Measurements from ENCODE around the gene MLLT10.
A peak's percentile ranks its signal among the peaks of the same experiment; 100 is the strongest.

MLLT10 gene

DNA sequence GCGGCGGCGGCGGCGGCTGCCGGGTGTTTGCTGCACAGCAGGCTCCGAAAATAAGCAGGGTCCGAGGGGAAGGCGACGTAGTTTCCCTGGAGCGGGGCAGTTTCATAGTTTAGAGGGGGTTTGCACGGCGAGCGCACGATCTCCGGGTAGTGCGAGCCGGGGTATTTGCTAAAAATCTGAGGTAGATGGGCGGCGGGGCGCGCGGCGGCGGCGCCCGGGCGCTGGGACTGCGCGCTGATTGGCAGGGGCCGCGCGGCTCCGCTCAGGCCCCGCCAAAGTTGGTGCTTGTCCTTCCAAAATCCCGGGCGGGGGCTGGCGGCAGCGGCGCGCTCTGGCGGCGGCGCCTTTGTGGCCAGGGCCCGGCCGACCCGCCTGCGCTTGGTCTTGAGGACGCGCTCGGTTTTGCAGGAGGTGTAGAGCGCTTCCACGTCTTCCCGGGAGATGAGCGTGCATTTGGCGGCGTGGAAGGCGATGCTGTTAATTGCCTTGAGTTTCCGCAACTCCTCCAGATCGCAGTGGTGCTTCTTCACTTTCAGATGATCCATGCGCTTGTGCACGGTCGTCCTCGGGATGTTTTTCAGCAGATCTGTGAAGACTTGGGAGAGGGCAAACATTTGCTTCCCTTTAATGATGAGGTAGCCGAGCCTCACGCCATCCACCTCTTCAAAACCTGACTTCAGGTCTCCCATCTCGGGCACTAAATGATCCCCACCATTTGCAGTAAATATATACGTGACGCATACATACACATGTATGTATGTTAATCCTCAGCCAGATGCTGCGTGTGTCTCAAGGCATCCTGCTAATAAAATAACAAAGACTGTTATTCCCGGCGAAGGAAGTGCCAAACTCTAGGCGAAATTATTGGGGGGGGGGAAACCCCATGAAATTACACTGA lies 16.6 kb upstream of the MLLT10 start:
- DNase-seq: no peak

GRCh38 chr10:21518149-21518640 lies 15.8 kb upstream of the MLLT10 start:
- DNase-seq: no peak

- no peak for DNase-seq
Measured at GRCh38 chr10:21518641-21519396, 15.2 kb upstream of the MLLT10 start.

GRCh38 chr10:21519397-21519933 lies 14.6 kb upstream of the MLLT10 start:
- no peak for DNase-seq

DNA sequence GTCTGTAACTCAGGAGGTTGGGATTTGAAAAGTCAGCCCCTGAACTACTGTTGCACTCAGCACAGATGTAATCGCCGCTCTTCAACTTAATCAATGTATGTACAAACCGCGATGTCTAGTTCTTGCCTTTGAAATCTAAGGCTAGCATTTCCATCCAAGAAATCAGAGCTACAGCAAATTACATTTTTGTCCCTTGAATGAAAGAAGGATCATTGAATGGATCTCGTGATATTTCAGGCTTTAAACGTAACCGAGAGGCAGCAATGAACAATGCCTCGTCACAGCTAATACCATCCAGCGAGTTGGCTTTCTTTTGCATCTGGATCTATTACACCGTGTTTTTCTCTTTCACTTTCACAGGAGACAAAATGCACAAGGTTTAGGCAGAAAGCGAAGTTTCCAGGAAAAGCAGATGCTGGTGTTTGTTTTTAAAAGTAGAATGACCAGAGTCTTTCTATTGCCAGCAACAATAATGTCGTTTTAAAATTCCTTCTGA lies 14.0 kb upstream of the MLLT10 start:
- no peak for DNase-seq

DNA sequence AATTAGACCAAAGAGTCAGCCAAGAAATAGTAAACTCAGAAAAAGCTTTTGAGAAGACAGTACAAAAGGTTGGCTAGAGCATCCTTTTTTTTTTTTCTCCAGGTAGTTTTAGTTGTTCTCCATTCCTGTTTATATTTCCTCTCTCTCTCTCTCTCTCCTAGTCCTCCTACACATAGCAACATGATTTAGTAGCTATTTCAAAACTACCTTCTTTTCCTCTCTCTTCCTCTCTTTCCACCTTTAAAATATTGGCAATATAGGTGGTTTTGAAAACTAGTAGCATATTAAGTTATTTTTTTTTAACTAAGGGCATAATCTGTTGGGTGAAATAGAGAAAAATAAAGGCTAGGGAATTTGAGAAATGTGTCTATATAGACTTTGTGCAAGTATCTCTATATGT lies 13.5 kb upstream of the MLLT10 start:
- DNase-seq: no peak

DNA sequence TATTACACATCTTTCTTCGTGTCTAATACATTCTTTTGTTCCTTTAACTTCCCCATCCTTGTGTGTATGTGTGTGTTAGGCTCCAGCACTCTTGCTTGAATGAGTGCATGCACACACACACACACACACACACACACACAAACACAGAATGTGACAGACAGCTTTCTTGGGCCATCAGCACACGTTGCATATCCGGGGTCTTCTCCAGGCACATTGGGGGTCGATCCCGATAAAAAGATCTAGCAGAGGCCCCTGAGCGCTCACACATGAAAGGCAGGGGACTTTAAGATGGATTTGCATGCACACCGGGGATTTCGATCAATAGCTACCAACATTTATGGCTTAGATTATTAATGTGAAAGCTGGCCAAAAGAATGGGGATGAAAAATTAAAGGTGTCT lies 13.1 kb upstream of the MLLT10 start:
- no peak for DNase-seq

DNA sequence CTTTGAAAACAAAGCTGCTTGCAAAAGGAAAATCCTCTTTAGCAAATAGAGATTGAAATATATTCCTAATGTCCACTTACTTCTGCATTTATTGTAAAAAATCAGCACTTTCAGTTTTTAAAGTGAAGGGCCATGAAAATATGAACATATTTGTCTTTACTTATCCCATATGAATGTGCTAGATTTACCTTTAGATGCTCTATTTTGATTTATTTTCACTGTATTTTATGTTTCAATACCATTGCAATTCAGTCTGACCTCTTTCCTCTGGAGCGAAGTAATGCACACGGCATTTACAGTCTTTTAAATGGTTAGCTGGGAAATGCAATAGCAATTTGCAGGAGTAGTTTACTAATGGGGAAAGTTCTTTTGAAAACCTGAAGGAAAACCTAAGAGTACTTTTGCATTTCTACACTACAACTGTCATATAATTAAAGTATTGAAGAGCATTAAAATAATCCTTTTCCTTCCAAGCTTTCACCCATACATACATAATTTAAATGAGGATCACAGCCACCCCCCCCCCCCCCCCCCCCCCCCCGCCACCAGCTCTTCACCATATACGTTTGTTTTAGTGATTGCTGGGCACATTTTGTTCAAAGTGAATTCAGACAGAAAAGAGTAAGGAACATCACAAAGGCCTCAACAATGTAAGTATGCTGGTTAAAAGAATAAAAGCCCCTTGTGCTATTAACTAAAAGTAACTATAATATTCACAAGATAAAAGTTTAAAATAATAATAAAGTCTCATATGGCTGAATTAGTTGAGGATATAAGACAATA lies 12.1 kb upstream of the MLLT10 start:
- DNase-seq: no peak

GRCh38 chr10:21522631-21523406 lies 11.2 kb upstream of the MLLT10 start:
- no peak for DNase-seq

DNA sequence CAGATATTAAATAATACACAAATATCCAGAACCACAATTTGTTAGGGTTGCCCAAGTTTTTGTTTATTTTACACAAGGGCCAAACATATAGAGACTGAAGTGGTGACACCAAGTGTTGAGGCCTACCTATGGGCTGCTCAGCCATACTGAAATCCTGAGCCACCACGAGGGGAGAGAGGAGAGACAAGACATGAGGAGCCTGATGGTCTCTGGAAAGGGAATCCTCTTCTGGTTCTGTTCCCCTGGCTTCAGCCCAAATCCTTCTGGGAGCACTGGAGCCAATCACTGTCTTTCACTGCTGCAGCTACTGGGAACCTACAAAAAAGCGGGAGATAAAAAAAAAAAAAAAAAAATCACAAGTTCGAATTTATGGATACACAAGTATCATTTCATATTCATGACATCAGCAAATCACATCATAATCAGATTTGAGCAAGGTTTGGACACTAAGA lies 10.4 kb upstream of the MLLT10 start:
- no peak for DNase-seq

DNA sequence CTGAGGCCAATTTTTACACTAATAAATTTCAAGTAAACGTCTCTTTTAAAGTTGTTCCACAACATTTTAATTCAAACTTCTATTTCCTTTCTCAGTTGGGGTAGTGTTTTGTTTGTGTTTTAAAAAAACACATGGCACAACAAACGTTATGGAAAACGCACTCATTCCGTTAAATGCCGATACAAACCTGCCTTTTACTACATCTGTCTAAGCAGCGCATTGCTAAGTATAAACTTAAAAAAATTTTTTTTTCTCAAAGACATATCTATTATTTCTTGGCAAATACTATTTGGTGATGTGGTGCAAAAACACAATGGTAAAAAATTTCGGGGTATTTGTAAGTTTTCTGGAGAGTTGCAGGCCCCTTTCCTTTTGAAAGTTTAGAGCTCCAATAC lies 9.9 kb upstream of the MLLT10 start:
- no peak for DNase-seq

DNA sequence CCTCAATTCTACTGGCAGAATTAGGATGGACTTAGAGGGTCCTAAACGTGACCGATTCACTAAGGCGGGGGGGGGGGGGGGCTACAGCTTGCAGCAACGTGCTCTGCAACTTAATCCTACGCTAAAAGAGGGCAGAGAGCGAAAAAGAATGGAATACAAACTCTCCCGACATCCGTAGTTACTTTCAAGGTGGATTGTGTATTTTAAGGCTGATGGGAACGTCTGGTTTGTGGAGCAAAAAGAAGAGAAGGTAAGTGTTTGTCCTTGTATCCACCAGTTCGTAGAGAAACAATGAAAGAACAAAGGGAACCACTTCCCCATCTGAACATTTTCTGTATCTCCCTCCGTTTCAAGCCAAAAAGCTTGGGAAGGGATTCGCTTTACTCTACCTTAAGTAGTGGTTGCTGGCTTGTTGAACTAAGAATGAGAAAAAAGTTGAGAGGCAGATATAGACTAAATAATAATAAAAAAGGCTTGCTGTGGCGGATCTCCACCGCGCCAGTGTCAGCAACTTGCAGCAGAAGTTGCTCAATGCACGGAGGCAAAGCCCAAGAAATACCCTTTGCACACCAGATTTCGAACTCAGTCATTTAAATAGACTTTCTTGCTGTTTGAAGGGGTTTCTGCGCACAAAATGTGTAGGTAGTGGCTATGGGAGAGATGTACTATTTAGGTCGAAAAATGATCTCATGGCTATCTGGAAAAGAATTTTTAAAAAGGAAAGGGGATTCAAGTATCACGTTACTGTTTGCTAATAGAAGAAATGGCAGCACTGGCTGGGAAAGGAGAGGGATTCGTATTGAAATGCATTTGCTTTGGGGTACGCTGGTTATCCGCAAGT lies 9.3 kb upstream of the MLLT10 start:
- DNase-seq: no peak

DNA sequence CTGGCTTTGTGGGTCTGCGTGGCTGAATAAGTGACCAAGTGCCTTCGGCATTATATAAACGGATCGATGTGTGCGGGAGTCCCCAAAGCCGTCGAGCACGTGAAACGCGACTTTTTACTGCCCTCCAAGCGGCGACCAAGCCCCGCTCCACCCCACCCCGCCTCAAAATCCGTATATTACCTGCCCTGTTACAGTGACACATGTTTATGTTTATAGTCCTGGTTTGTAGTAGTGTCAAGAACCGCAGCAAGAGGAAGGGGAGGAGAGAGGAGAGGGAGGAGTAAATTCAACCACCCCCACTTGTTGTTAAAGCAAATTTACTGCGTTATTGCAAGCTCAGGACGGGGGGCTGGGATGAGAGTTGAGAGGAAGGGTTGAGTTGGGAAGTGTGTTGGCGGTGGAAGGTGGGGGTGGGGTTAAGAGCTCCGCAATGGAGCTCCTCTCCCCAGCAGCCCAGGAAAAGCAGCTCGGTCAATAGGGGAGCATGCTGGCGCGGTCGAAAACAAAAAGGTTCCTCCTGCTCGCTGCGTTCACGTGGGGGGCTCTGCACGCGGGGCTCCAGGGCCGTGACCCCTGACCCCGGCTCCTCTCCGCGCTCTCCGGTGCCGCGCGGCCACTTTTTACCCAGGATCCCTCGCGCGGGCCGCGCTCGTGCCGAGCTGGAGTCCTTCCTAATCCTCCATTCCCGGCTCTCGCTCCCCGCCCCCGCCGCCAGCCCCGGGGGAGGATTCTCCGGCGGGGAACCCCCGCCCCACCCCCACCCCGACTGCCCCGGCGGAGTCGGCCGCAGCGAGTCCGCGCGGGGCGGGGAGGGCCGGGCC lies 8.5 kb upstream of the MLLT10 start, which contains the start of gene SKIDA1:
TSS of gene SKIDA1 (minus strand) at position 316 of the 821 bp plus-strand sequence. CDS start 7,860 bp downstream, outside the sequence.
- peak; percentile 49 for DNase-seq

DNA sequence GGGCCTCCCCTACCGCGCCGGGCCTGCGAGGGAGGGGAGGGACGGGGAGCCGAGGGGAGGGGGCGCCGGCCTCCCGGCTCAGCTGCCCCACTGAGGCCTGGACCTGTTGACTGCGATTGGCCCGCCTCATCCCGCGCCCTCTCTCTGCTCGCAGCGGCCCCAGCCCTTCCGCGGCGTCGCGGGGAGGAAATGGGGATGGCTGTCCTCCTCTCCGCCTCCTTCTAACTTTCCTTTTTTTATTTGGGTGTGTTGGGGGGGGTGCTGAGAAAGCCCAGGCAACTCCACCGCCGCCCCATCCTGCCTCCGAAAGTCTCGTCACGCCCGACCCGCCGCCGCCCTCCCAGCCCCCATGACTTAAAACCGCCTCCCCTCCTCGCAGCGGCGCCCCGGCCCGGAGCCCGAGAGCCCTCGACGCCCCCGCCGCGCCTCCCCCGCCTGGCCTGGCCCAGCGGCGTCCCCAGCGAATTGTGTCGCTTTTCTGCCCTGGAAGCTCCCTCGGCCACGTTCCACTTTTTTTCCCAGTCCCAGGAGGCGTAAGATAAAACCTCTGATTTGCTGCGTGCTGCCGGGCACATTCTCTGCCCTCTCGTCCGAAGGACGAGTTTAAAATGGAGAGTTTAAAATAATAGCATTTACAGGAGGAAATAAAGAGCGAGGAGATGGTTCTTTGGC lies 7.7 kb upstream of the MLLT10 start:
- peak; percentile 54 for DNase-seq

- peak; percentile 24 for DNase-seq
Measured at GRCh38 chr10:21526860-21527597, 7.0 kb upstream of the MLLT10 start.

DNA sequence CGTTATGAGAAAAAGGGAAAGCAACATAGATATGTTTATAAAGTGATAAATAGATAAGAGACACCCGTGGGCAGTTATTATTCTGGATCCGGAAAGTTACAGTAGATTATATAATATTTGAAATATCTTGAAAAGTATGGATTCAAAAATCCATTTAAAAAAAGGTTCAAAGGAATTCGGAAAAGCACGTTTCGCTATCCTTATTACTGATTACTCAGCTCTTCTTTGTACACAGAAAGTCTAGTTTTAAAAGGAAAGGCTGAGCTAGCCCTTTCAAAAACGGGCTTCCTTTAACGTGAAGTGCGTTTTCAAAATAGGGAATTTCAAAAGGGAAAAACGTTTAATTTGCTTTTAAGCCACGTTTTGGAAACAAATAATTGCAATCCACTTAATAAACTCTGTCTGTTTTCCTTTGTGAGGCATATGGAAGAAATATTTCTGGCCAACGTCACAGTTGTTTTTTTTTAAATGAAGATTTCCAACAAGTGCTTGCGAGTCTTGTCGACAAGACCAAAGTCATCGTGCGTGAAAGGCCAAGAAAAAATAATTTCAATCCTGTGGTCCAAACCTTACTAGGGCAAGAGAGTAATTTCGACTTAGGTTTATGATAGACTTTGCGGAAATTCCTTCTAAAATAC lies 6.3 kb upstream of the MLLT10 start:
- no peak for DNase-seq

- DNase-seq: no peak
Measured at GRCh38 chr10:21528236-21529031, 5.6 kb upstream of the MLLT10 start.
